Nucleus accumbens (tissue), 56 donors: ENCODE data around the gene C19orf44.
A peak's percentile ranks its signal among the peaks of the same experiment; 100 is the strongest.

ENCODE experiments used
- DNase-seq, 56 donors: peaks; one replicate each; lab custom pipeline; 2025; lab: John Stamatoyannopoulos, UW

Gene C19orf44

GRCh38 chr19:16566161-16566560 is 70.0 kb downstream of the C19orf44 start:
- peak in 1 of 56 donors; percentile 3 for DNase-seq

- no peak for DNase-seq
Measured at GRCh38 chr19:16566702-16567101, 70.5 kb downstream of the C19orf44 start.

GRCh38 chr19:16569609-16570320 is 73.6 kb downstream of the C19orf44 start:
- no peak for DNase-seq
